Measurements from ENCODE around the gene BAG1. TPM values are rescaled to one million over a fixed set of nuclear protein-coding genes. Genes with fewer than 3 reads are reported as not detected.

The BAG1 gene
- total and polyA plus RNA-seq, 2 donors from 2014 or later: 134 to 268 TPM

GRCh38 chr9:33250458-33250995 is 14.0 kb downstream of the BAG1 start:
- Histone ChIP-seq H3K9me3 (ENCODE audit: control insufficient read depth in 2 of 3, insufficient read depth in 1 of 3, low read length in 3 of 3) (no peaks in the 10 kb centered on the region), H3K27ac (ENCODE audit: low read depth in 2 of 2, low read length in 2 of 2) (no peak overlapping the region), H3K4me1 (ENCODE audit: control insufficient read depth in 2 of 3, insufficient read depth in 2 of 3, low read depth in 1 of 3, low read length in 3 of 3) (peaks cover 0 to 6% (median 0%) of the 10 kb centered on the region in 3 donors), H3K9ac (ENCODE audit: low read length in 3 of 3) (no peak overlapping the region), H3K36me3 (ENCODE audit: control insufficient read depth in 2 of 3, insufficient read depth in 3 of 3, low read length in 3 of 3) (peaks cover under 1 to 22% (median 15%) of the 10 kb centered on the region in 3 donors), H3K4me3 (ENCODE audit: low read length in 3 of 3) (no peak overlapping the region), H3K27me3 (ENCODE audit: control insufficient read depth, insufficient read depth, low read length) (no peaks in the 10 kb centered on the region)
- DNase-seq (no peak), FAIRE-seq (no peak)
- TF ChIP-seq CTCF (IDR thresholded peaks at IDR 0.05; ENCODE audit: borderline replicate concordance, extremely low read depth, insufficient read depth): no peak
- intact Hi-C loops (cut with DNase I): no loop called here

GRCh38 chr9:33249983-33250382 is 14.5 kb downstream of the BAG1 start:
- Histone ChIP-seq H3K9me3 (ENCODE audit: control insufficient read depth in 2 of 3, insufficient read depth in 1 of 3, low read length in 3 of 3) (no peaks in the 10 kb centered on the region), H3K4me1 (ENCODE audit: control insufficient read depth in 2 of 3, insufficient read depth in 2 of 3, low read depth in 1 of 3, low read length in 3 of 3) (peaks cover 0 to 5% (median 0%) of the 10 kb centered on the region in 3 donors), H3K36me3 (ENCODE audit: control insufficient read depth in 2 of 3, insufficient read depth in 3 of 3, low read length in 3 of 3) (peaks cover 0 to 16% (median 10%) of the 10 kb centered on the region in 3 donors), H3K4me3 (ENCODE audit: low read length in 3 of 3) (no peak overlapping the region), H3K27ac (ENCODE audit: low read depth in 2 of 2, low read length in 2 of 2) (no peak overlapping the region), H3K9ac (ENCODE audit: low read length in 3 of 3) (no peak overlapping the region), H3K27me3 (ENCODE audit: control insufficient read depth, insufficient read depth, low read length) (no peaks in the 10 kb centered on the region)
- no peak for FAIRE-seq
- no peak for DNase-seq
- intact Hi-C loops (cut with DNase I): no loop called here
- TF ChIP-seq CTCF (IDR thresholded peaks at IDR 0.05; ENCODE audit: borderline replicate concordance, extremely low read depth, insufficient read depth): no peak

GRCh38 chr9:33249087-33249658 is 15.3 kb downstream of the BAG1 start:
- Histone ChIP-seq H3K36me3 (ENCODE audit: control insufficient read depth in 2 of 3, insufficient read depth in 3 of 3, low read length in 3 of 3) (peaks cover 0 to 8% (median 5%) of the 10 kb centered on the region in 3 donors), H3K4me3 (ENCODE audit: low read length in 3 of 3) (no peak overlapping the region), H3K27me3 (ENCODE audit: control insufficient read depth, insufficient read depth, low read length) (no peaks in the 10 kb centered on the region), H3K9me3 (ENCODE audit: control insufficient read depth in 2 of 3, insufficient read depth in 1 of 3, low read length in 3 of 3) (no peaks in the 10 kb centered on the region), H3K27ac (ENCODE audit: low read depth in 2 of 2, low read length in 2 of 2) (no peak overlapping the region), H3K9ac (ENCODE audit: low read length in 3 of 3) (no peak overlapping the region), H3K4me1 (ENCODE audit: control insufficient read depth in 2 of 3, insufficient read depth in 2 of 3, low read depth in 1 of 3, low read length in 3 of 3) (no peaks in the 10 kb centered on the region)
- TF ChIP-seq CTCF (IDR thresholded peaks at IDR 0.05; ENCODE audit: borderline replicate concordance, extremely low read depth, insufficient read depth): no peak
- intact Hi-C loops (cut with DNase I): no loop called here
- FAIRE-seq: no peak
- DNase-seq: no peak

Data from kidney (tissue), 14 donors.